Activated CD4-positive, alpha-beta memory T cell treated with anti-CD3 and anti-CD28 coated beads, Interleukin-2, amount 10 ng/mL, durations not matched to agents 7 days and 5 days (primary cell): Measurements from ENCODE around the gene UXS1. TPM values are rescaled to one million over a fixed set of nuclear protein-coding genes. Genes with fewer than 3 reads are reported as not detected.

ENCODE experiments used
- CTCF ChIA-PET: fragments of 350-600 bp; sonication (Branson Sonifier 250); formaldehyde crosslinking; loops from one replicate; lab custom pipeline; 2021; ENCODE audit warnings: antibody characterized with exemption, inconsistent platforms; lab: Charles Lee
- POLR2A ChIA-PET: fragments of 350-600 bp; sonication (Branson Sonifier 250); formaldehyde crosslinking; loops from one replicate; lab custom pipeline; 2021; ENCODE audit warnings: antibody characterized with exemption; lab: Charles Lee
- DNase-seq: peaks from one replicate; pipeline ENCODE4 v3.0.0-alpha.2; 2020
- H3K27ac Mint-ChIP-seq: one replicate; pipeline ENCODE4 v1.8.0; 2021; ENCODE audit warnings: mild to moderate bottlenecking, mixed read lengths
- H3K27me3 Mint-ChIP-seq: one replicate; pipeline ENCODE4 v1.8.0; 2021; ENCODE audit warnings: mixed read lengths
- H3K36me3 Mint-ChIP-seq: one replicate; pipeline ENCODE4 v1.8.0; 2021; ENCODE audit warnings: low read depth, mixed read lengths
- H3K4me1 Mint-ChIP-seq: one replicate; pipeline ENCODE4 v1.8.0; 2021; ENCODE audit warnings: mixed read lengths
- H3K4me3 Mint-ChIP-seq: one replicate; pipeline ENCODE4 v1.8.0; 2021; ENCODE audit warnings: mild to moderate bottlenecking, mixed read lengths
- H3K9me3 Mint-ChIP-seq: one replicate; pipeline ENCODE4 v1.8.0; 2021; ENCODE audit warnings: mixed read lengths
- total RNA-seq, 2 experiments: library from RNA; stranded (reverse); gene quantifications; one replicate each; pipeline ENCODE4 v1.2.3, GENCODE V29; 2021

Gene UXS1
- total RNA-seq, 2 experiments from 2014 or later, result 74.4 to 74.6 TPM

DNA sequence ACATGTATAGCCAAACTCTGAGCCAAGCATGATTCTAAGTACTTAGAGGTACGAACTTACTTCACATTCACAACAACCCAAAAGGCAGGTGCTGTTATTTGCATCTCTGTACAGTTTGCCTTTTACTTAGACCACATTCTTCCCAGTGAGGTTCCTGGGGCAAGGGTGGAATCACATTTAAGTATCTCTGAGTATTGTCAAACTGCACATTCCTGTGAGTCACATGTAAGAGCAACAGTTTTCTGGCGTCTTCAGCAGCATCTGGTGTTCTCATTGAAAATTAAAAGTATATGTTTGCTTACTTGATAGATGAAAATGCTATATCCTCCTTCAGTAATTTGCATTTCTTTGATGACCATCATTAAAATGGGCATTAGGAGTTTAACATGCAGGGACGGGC, 119.1 kb downstream of the UXS1 start:
- H3K4me3 Mint-ChIP-seq, result no peak overlapping the region
- no peaks in the 10 kb centered on the region for H3K9me3 Mint-ChIP-seq
- ChIA-PET POLR2A (interaction anchor here (1.3 kb wide), 1 partner anchor 17 kb away, joined by 3 read pairs; no protein-coding TSS in a partner anchor), CTCF (no interaction called here)
- no peak for DNase-seq
- peaks cover 2% of the 10 kb centered on the region for H3K27me3 Mint-ChIP-seq
- H3K36me3 Mint-ChIP-seq, result no peaks in the 10 kb centered on the region
- peaks cover 3% of the 10 kb centered on the region for H3K4me1 Mint-ChIP-seq
- no peak overlapping the region for H3K27ac Mint-ChIP-seq

DNA sequence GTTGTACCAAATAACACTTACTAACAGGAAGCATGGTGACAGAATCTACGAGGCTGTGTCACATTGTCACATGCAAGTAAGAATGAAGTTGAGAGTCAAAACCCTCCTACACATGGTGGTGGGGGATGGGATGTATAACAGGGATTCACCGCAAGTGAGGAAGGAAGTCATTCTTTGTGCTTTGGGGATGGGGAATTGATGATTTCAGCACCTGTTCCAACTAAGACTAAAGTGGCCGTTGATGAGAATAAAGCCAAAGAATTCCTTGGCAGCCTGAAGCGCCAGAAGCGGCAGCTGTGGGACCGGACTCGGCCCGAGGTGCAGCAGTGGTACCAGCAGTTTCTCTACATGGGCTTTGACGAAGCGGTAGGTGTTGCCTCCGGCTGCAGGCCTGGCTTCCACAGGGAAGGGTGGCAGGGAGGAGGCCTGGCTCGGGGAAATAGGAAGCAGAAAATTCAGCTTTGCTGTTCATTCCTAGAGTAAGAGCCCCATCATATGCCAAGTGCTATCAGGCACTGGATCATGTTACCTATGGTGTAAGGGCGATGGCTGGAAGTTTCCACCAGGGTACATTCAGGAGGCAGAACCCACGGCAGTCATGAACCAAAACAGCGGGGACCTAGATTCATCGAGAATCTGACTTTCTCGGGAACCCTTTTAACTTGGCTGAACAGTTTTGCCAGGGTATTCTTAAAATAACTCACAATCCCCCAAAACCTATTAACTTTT, 120.3 kb downstream of the UXS1 start:
- POLR2A ChIA-PET, result interaction anchor here (1.3 kb wide), 1 partner anchor 16 kb away, joined by 3 read pairs; no protein-coding TSS in a partner anchor
- DNase-seq, result no peak
- Mint-ChIP-seq H3K4me1 (peaks cover 3% of the 10 kb centered on the region), H3K27ac (no peak overlapping the region), H3K36me3 (no peaks in the 10 kb centered on the region), H3K27me3 (peaks cover 5% of the 10 kb centered on the region), H3K9me3 (no peaks in the 10 kb centered on the region), H3K4me3 (no peak overlapping the region)
- CTCF ChIA-PET, result no interaction called here

DNA sequence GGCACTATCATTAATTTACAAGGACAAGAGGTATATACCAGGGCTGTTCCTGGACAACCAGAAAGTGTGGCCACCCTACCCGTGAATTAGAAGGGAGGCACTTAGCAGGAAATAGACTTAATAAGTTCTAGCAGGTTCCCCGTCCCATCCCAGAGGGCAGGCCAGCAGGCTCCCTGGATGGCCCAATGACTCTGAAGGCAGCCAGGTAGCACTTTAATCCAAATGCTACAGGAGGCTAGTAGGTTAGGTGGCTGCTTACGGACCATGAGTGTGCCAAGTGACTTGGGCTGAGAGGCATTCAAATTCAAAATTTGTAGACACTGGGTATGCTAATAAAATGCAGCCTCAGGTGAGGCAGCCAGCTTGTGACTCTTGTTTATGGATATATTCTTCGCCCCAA, 123.9 kb downstream of the UXS1 start:
- Mint-ChIP-seq H3K27ac (no peak overlapping the region), H3K9me3 (no peaks in the 10 kb centered on the region), H3K36me3 (no peaks in the 10 kb centered on the region), H3K4me3 (no peak overlapping the region), H3K4me1 (peaks cover 13% of the 10 kb centered on the region), H3K27me3 (peaks cover 28% of the 10 kb centered on the region)
- DNase-seq, result no peak
- POLR2A ChIA-PET, result no interaction called here
- CTCF ChIA-PET, result no interaction called here

DNA sequence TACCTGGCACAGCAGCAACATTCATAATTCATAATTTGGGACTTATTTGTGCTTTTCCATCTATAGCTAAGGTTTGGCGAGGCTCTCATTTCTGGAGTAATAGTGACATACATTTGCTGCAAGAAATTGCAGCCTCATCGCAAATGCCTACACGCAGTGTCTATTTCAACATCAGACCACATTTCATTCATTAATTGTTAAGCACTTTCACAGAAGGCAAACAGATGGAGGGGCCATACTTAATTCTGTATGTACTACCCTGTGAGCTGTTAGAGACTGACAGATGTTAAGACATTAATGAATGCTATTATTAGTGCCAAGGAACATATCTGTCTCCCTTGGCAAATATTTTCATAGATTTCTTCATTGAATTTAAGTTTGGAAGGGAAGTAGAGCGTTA, 125.7 kb downstream of the UXS1 start:
- peaks cover 11% of the 10 kb centered on the region for H3K4me1 Mint-ChIP-seq
- H3K27ac Mint-ChIP-seq, result no peak overlapping the region
- CTCF ChIA-PET, result interaction anchor here (0.7 to 1.2 kb wide), 3 partner anchors 15 to 240 kb away, joined by 3 to 4 read pairs (median 4); no protein-coding TSS in a partner anchor
- no peaks in the 10 kb centered on the region for H3K9me3 Mint-ChIP-seq
- POLR2A ChIA-PET, result interaction anchor here (0.6 to 0.8 kb wide), 2 partner anchors 10 to 16 kb away, joined by 4 to 5 read pairs; no protein-coding TSS in a partner anchor
- DNase-seq, result no peak
- peaks cover 38% of the 10 kb centered on the region for H3K27me3 Mint-ChIP-seq
- H3K4me3 Mint-ChIP-seq, result no peak overlapping the region
- peaks cover 6% of the 10 kb centered on the region for H3K36me3 Mint-ChIP-seq

DNA sequence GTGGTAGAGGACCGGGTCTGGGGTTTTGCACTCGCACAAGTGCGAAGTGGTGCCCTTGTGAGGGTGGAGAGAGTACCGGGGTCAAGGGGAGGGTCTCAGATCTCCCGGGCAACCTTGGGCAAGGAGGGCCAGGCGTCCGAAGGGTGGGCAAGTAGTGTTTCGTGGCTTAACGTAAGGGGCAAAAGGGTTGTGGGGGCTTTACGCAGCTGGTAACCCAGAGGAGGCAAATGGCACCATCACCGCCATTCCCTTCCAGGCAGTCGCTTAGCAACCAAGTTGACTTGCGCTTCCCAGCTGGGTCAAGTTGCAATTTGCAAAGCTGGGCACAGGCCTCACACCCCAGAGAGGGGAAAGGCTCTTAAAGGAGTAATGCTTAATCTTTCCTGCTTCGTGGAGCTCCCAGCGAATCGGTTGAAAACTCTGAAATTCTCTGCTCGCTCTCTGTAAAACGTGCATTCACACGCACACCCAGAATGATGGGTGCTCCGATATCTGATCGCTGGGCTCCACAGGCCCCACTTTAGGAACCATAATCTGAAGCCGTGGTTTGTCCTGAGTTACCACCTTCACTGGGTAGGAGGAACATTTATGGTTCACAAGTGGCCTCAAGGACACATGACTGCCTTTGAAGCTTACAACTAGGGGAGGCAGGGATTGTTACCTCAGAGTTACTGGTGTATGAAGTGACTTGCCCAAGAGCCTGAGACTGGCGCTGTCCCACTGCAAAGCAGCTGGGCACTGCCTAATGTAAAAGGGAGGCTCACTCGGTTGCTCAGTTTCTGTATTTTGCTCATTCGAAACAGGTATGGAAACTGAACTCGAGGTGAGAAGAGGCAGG, 127.9 kb downstream of the UXS1 start:
- Mint-ChIP-seq H3K36me3 (peaks cover 6% of the 10 kb centered on the region), H3K4me1 (peaks cover 11% of the 10 kb centered on the region), H3K27me3 (peaks cover 38% of the 10 kb centered on the region), H3K4me3 (peak overlapping the region; percentile 34), H3K9me3 (no peaks in the 10 kb centered on the region), H3K27ac (no peak overlapping the region)
- POLR2A ChIA-PET, result no interaction called here
- CTCF ChIA-PET, result no interaction called here
- DNase-seq, result no peak

DNA sequence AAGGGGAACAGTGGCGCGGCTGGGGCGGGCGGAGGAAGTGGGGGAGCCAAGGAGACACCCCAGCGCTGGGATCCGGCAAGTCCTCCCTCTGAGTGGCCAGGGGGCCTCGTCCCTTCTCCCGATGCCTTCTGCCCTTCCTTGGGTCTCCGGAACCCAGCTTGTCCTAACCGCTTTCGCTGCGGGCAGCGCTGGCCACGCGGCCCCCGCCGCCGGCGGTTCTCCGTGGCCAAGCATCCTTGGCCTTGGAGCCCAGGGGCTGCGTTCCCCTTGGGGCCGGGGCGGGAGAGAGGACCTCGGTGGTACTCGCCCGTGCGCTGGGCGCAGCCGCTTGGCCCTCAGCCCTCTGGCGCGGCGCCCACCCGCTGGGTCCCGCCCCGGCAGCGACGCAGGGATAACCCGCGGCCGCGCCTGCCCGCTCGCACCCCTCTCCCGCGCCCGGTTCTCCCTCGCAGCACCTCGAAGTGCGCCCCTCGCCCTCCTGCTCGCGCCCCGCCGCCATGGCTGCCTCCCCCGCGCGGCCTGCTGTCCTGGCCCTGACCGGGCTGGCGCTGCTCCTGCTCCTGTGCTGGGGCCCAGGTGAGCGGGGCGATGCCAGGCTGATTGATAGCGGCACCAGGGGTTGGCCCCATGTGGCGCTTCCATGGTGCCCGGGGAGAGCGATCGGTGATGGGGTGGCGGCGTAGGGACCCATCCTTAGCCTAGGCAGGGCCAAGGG, 128.7 kb downstream of the UXS1 start:
- CTCF ChIA-PET, result no interaction called here
- H3K36me3 Mint-ChIP-seq, result peaks cover 12% of the 10 kb centered on the region
- peaks cover 37% of the 10 kb centered on the region for H3K27me3 Mint-ChIP-seq
- POLR2A ChIA-PET, result no interaction called here
- no peaks in the 10 kb centered on the region for H3K9me3 Mint-ChIP-seq
- peak overlapping the region; percentile 34 for H3K4me3 Mint-ChIP-seq
- peaks cover 11% of the 10 kb centered on the region for H3K4me1 Mint-ChIP-seq
- no peak overlapping the region for H3K27ac Mint-ChIP-seq
- DNase-seq, result no peak

DNA sequence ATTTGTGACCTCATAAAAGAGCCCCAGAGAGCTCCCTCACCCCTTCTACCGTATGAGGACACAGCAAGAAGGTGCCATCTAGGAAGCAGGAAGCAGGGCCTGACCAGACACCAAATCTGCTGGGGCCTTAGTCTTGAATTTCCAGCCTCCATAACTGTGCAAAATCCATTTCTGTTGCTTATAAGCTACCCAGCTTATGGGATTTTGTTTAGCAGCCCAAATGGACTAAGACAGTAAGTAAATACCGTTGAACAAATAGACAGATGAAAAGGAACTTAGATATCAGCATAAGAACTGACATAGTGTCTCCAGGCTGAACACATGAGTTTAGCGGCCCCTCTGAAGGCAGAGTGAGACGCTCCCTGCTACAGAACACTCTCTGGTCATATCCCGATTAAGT, 130.9 kb downstream of the UXS1 start:
- Mint-ChIP-seq H3K36me3 (peaks cover 17% of the 10 kb centered on the region), H3K9me3 (peaks cover 2% of the 10 kb centered on the region), H3K4me3 (no peak overlapping the region), H3K4me1 (peaks cover 29% of the 10 kb centered on the region), H3K27ac (no peak overlapping the region), H3K27me3 (peaks cover 26% of the 10 kb centered on the region)
- POLR2A ChIA-PET, result no interaction called here
- no peak for DNase-seq
- CTCF ChIA-PET, result interaction anchor here (1.3 kb wide), 1 partner anchor 10 kb away, joined by 3 read pairs; no protein-coding TSS in a partner anchor

DNA sequence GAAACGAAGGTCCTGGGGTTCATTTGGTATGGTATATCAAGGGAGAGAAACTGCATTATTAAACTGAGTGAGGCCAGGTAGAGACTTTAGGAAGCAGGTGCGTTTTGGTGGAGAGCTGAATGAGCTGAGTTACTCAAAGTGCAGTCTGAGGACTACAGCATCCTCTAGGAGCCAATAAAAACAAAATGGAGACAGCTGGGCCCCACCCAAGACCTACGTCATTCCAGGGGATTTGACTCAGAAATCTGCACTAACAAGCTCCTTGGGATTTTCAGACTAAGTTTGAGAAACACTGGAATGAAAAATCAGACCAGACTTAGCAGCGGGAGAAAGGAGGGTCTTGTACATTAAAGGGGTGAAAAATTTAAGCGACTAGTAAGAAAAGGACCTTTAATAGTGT, 131.5 kb downstream of the UXS1 start:
- H3K9me3 Mint-ChIP-seq, result peaks cover 2% of the 10 kb centered on the region
- H3K4me3 Mint-ChIP-seq, result no peak overlapping the region
- H3K36me3 Mint-ChIP-seq, result peaks cover 17% of the 10 kb centered on the region
- ChIA-PET POLR2A (no interaction called here), CTCF (interaction anchor here (1.3 kb wide), 1 partner anchor 10 kb away, joined by 3 read pairs; no protein-coding TSS in a partner anchor)
- H3K27ac Mint-ChIP-seq, result no peak overlapping the region
- peaks cover 23% of the 10 kb centered on the region for H3K27me3 Mint-ChIP-seq
- no peak for DNase-seq
- H3K4me1 Mint-ChIP-seq, result peaks cover 34% of the 10 kb centered on the region

DNA sequence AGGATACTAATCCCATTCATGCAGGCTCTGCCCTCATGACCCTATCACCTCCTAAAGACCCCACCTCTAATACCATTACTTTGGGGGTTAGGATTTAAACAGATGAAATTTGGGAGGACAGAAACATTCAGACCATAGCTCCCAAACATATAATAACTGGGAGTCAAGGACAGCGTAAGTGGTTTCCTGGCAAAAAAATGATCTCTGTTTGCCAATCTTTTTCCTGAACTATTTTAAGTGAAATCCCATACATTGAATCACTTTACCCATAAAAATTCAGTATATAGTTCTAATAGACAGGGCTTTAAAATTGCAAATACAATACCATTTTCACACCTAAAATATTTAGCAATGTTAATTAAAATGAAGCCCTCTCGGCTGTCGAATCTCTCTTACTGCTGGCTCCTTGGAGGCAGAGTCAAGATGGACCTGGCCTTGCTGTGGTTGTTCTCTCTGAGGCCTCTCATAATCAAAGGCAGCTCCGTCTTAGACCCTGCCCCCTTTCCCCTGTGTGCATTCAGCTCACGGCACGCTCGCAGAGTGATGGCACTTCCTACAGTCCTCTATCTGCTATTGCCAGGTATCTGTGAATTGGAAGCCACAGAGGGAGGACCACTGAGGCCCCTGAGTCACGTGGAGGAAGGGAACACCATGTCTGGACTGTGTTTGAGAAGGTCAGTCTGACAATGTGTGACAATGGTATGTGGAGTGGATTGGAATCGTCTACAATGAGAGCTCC, 132.3 kb downstream of the UXS1 start:
- POLR2A ChIA-PET, result no interaction called here
- Mint-ChIP-seq H3K27me3 (peaks cover 23% of the 10 kb centered on the region), H3K4me1 (peaks cover 42% of the 10 kb centered on the region), H3K36me3 (peaks cover 17% of the 10 kb centered on the region), H3K9me3 (peaks cover 2% of the 10 kb centered on the region), H3K27ac (no peak overlapping the region), H3K4me3 (no peak overlapping the region)
- no peak for DNase-seq
- CTCF ChIA-PET, result interaction anchor here (1.3 kb wide), 1 partner anchor 9 kb away, joined by 3 read pairs; no protein-coding TSS in a partner anchor

DNA sequence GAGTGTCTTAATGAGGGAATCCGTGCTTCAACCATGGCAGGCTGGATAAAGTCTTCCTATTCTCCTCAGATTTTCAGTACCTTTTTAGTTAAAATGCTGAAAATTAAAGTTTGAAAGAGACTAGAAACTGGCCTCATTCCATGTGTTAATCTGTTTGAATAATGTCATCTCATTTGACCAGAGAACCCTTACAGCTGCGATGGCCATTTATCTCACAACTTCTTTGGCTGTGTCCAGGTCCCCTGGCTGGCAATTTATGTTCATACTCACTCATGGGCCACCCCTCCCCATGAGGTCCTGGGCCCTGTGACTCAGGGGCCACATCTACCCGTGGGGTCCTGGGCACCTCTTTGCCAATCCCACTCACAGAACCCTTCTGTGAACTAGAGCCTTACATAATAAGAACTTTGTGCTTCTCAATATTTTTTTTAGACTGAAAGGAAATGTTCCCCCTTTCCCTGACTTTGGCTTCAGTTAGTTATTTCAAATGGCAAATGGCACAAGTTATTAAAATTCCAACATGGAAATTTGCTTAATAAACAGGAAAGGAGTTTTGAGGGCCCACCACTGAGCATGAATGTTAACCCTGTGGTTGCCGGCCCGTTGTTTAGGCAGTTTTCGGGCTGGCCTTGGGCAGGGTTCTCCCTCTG, 134.6 kb downstream of the UXS1 start:
- H3K4me3 Mint-ChIP-seq, result no peak overlapping the region
- H3K27me3 Mint-ChIP-seq, result peaks cover 5% of the 10 kb centered on the region
- peaks cover 5% of the 10 kb centered on the region for H3K9me3 Mint-ChIP-seq
- H3K4me1 Mint-ChIP-seq, result peaks cover 54% of the 10 kb centered on the region
- ChIA-PET CTCF (interaction anchor here (1.5 kb wide), 1 partner anchor 27 kb away, joined by 3 read pairs; no protein-coding TSS in a partner anchor), POLR2A (interaction anchor here (0.8 to 2.0 kb wide), 6 partner anchors 10 to 313 kb away, joined by 3 to 8 read pairs (median 4); no protein-coding TSS in a partner anchor)
- DNase-seq, result no peak
- peak overlapping the region; percentile 95 for H3K27ac Mint-ChIP-seq
- peaks cover 12% of the 10 kb centered on the region for H3K36me3 Mint-ChIP-seq

DNA sequence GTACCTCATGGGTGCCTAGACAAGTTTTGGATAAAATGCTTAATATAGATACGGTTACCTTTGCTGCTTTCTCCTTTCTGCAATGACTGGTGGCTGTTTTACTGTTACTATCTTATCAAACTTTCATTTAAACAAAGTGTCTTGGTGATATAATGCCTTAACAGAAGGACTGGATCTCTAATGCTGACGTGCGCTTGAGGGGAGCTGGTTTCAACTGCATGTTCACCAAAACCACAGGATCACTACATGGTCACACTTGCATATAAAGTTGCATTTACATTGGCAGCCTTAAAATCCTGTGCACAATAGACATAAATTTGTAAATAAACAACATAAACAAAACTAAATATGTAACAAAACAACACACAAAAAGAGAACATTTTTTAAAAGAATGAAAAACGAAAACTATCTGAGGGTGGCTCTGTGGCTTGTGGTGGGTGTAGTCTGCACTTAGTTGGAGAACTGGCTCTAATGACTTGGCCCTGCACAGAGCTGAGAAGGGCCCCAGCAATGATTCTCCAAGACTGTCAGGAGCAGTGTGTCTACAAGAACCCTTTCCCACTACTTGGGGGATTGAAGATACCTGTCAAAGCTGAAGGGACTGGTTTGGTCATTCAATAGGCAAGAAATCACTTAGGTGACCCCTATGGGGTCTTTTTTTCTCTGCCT, 135.5 kb downstream of the UXS1 start:
- Mint-ChIP-seq H3K27ac (peak overlapping the region; percentile 95), H3K36me3 (peaks cover 11% of the 10 kb centered on the region), H3K4me1 (peaks cover 63% of the 10 kb centered on the region), H3K4me3 (no peak overlapping the region), H3K27me3 (no peaks in the 10 kb centered on the region), H3K9me3 (peaks cover 5% of the 10 kb centered on the region)
- POLR2A ChIA-PET, result interaction anchor here (0.8 to 2.0 kb wide), 9 partner anchors 9 to 312 kb away, joined by 3 to 8 read pairs (median 5); no protein-coding TSS in a partner anchor
- CTCF ChIA-PET, result interaction anchor here (0.8 to 2.5 kb wide), 4 partner anchors 19 to 89 kb away, joined by 3 to 10 read pairs (median 3); no protein-coding TSS in a partner anchor
- DNase-seq, result peak; percentile 54
